ENCODE measurements around the gene SLC25A27.

The SLC25A27 gene

DNA sequence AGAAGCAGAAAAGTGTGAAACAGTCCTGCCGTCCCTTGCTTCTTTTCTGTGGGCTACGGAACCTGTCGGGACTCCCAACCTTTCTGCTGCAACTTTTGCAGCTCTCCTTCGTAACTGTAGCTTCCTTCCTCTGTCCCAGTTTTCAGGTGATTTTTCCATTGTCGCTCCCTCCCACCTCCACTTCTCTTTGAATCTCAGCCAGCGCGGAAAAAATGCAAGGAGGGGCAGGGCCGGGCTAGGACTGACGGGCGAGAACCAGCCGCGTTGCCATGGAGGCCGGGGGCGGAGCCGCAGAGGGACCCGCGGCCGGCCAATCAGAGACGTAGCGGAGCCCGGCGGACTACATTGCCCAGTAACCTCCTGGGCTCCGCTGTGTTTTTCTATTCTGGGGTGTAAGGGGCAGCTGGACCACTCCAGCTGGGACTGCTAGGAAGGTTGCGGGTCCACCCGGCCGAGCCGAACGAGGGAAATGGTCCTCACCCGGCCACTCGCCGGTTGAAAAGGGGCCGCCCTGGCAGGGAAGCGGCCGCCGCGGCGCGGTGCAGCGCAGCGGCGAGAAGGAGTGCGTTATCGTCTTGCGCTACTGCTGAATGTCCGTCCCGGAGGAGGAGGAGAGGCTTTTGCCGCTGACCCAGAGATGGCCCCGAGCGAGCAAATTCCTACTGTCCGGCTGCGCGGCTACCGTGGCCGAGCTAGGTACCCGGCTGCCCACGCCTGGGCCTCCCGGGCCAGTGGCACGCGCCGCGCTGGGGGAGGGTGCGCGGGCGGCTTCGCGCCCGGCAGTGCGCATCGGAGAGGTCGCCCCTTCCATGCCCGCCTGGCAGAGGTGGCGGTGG lies at the start of gene SLC25A27, which contains the start of gene CYP39A1 (continued):
- TF ChIP-seq, protein P1, sequence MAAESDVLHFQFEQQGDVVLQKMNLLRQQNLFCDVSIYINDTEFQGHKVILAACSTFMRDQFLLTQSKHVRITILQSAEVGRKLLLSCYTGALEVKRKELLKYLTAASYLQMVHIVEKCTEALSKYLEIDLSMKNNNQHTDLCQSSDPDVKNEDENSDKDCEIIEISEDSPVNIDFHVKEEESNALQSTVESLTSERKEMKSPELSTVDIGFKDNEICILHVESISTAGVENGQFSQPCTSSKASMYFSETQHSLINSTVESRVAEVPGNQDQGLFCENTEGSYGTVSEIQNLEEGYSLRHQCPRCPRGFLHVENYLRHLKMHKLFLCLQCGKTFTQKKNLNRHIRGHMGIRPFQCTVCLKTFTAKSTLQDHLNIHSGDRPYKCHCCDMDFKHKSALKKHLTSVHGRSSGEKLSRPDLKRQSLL (tag by site-specific recombination; IDR thresholded peaks at IDR 0.05) = no peak
- TF ChIP-seq ZNF239 (tag by site-specific recombination; IDR thresholded peaks at IDR 0.05) = no peak
- TF ChIP-seq ZFP69B (tag by site-specific recombination; IDR thresholded peaks at IDR 0.05) = no peak
- TF ChIP-seq, protein P2, sequence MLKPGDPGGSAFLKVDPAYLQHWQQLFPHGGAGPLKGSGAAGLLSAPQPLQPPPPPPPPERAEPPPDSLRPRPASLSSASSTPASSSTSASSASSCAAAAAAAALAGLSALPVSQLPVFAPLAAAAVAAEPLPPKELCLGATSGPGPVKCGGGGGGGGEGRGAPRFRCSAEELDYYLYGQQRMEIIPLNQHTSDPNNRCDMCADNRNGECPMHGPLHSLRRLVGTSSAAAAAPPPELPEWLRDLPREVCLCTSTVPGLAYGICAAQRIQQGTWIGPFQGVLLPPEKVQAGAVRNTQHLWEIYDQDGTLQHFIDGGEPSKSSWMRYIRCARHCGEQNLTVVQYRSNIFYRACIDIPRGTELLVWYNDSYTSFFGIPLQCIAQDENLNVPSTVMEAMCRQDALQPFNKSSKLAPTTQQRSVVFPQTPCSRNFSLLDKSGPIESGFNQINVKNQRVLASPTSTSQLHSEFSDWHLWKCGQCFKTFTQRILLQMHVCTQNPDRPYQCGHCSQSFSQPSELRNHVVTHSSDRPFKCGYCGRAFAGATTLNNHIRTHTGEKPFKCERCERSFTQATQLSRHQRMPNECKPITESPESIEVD (tag by site-specific recombination; IDR thresholded peaks at IDR 0.05) = no peak
- no peak; the same call in 1 of the 2 replicates for TF ChIP-seq ZNF10 (tag by site-specific recombination; IDR thresholded peaks at IDR 0.05)
- TF ChIP-seq, protein P3, sequence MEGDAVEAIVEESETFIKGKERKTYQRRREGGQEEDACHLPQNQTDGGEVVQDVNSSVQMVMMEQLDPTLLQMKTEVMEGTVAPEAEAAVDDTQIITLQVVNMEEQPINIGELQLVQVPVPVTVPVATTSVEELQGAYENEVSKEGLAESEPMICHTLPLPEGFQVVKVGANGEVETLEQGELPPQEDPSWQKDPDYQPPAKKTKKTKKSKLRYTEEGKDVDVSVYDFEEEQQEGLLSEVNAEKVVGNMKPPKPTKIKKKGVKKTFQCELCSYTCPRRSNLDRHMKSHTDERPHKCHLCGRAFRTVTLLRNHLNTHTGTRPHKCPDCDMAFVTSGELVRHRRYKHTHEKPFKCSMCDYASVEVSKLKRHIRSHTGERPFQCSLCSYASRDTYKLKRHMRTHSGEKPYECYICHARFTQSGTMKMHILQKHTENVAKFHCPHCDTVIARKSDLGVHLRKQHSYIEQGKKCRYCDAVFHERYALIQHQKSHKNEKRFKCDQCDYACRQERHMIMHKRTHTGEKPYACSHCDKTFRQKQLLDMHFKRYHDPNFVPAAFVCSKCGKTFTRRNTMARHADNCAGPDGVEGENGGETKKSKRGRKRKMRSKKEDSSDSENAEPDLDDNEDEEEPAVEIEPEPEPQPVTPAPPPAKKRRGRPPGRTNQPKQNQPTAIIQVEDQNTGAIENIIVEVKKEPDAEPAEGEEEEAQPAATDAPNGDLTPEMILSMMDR (tag by site-specific recombination; IDR thresholded peaks at IDR 0.05) = peak; percentile 35; the same call in 1 of the 2 replicates
- no peak for TF ChIP-seq ZNF837 (tag by site-specific recombination; IDR thresholded peaks at IDR 0.05)
- peak; percentile 14; the same call in 1 of the 2 replicates for TF ChIP-seq WT1 (tag by site-specific recombination; IDR thresholded peaks at IDR 0.05)
- TF ChIP-seq ZNF677 (tag by site-specific recombination; IDR thresholded peaks at IDR 0.05) = no peak
- no peak for TF ChIP-seq RBAK (tag by site-specific recombination; IDR thresholded peaks at IDR 0.05)
- no peak for TF ChIP-seq ZNF202 (tag by site-specific recombination; IDR thresholded peaks at IDR 0.05; ENCODE audit: borderline replicate concordance)
- TF ChIP-seq KLF16 (tag by site-specific recombination; IDR thresholded peaks at IDR 0.05) = peak; percentile 46; the same call in 1 of the 2 replicates
- TF ChIP-seq ZNF112 (tag by site-specific recombination; IDR thresholded peaks at IDR 0.05) = no peak
- TF ChIP-seq KLF10 (tag by site-specific recombination; IDR thresholded peaks at IDR 0.05) = peak; percentile 64; the same call in 1 of the 2 replicates
- no peak for TF ChIP-seq ZSCAN4 (tag by site-specific recombination; IDR thresholded peaks at IDR 0.05)
- no peak for TF ChIP-seq ZNF624 (tag by site-specific recombination; IDR thresholded peaks at IDR 0.05)
- TF ChIP-seq ZNF114 (tag by site-specific recombination; IDR thresholded peaks at IDR 0.05) = no peak
- TF ChIP-seq, protein P4, sequence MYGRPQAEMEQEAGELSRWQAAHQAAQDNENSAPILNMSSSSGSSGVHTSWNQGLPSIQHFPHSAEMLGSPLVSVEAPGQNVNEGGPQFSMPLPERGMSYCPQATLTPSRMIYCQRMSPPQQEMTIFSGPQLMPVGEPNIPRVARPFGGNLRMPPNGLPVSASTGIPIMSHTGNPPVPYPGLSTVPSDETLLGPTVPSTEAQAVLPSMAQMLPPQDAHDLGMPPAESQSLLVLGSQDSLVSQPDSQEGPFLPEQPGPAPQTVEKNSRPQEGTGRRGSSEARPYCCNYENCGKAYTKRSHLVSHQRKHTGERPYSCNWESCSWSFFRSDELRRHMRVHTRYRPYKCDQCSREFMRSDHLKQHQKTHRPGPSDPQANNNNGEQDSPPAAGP (tag by site-specific recombination; IDR thresholded peaks at IDR 0.05) = peak; percentile 25; the same call in 1 of the 2 replicates
- peak; percentile 42; the same call in 1 of the 2 replicates for TF ChIP-seq ZNF561 (tag by site-specific recombination; IDR thresholded peaks at IDR 0.05; ENCODE audit: borderline replicate concordance)
- no peak for TF ChIP-seq ZNF510 (tag by site-specific recombination; IDR thresholded peaks at IDR 0.05; ENCODE audit: insufficient replicate concordance)
- no peak for TF ChIP-seq ZNF416 (tag by site-specific recombination; IDR thresholded peaks at IDR 0.05)
- no peak for TF ChIP-seq ZNF292 (tag by site-specific recombination; IDR thresholded peaks at IDR 0.05; ENCODE audit: borderline replicate concordance, low read depth)
- no peak for TF ChIP-seq ZNF548 (tag by site-specific recombination; IDR thresholded peaks at IDR 0.05)
- TF ChIP-seq ZNF473 (tag by site-specific recombination; IDR thresholded peaks at IDR 0.05) = no peak
- TF ChIP-seq ZNF324 (tag by site-specific recombination; IDR thresholded peaks at IDR 0.05) = no peak
- TF ChIP-seq ZNF350 (tag by site-specific recombination; IDR thresholded peaks at IDR 0.05) = no peak
- no peak for TF ChIP-seq HOXD13 (CRISPR knock-in tag; IDR thresholded peaks at IDR 0.05; ENCODE audit: borderline replicate concordance)
- TF ChIP-seq ZNF354C (tag by site-specific recombination; IDR thresholded peaks at IDR 0.05; ENCODE audit: borderline replicate concordance, low read depth) = no peak
- TF ChIP-seq ZNF335 (tag by site-specific recombination; conservative IDR thresholded peaks at IDR 0.05) = peak; percentile 94
- TF ChIP-seq, protein P5, sequence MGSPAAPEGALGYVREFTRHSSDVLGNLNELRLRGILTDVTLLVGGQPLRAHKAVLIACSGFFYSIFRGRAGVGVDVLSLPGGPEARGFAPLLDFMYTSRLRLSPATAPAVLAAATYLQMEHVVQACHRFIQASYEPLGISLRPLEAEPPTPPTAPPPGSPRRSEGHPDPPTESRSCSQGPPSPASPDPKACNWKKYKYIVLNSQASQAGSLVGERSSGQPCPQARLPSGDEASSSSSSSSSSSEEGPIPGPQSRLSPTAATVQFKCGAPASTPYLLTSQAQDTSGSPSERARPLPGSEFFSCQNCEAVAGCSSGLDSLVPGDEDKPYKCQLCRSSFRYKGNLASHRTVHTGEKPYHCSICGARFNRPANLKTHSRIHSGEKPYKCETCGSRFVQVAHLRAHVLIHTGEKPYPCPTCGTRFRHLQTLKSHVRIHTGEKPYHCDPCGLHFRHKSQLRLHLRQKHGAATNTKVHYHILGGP (tag by site-specific recombination; IDR thresholded peaks at IDR 0.05) = no peak
- TF ChIP-seq ZNF433 (tag by site-specific recombination; IDR thresholded peaks at IDR 0.05; ENCODE audit: low read depth) = no peak
- TF ChIP-seq BCL11B (tag by site-specific recombination; IDR thresholded peaks at IDR 0.05; ENCODE audit: low read depth) = peak; percentile 30; the same call in 1 of the 2 replicates
- no peak for TF ChIP-seq MZF1 (tag by site-specific recombination; IDR thresholded peaks at IDR 0.05; ENCODE audit: borderline replicate concordance)
